ENCODE data around the gene TIMM22. TPM values are rescaled to one million over a fixed set of nuclear protein-coding genes. Genes with fewer than 3 reads are reported as not detected.

TIMM22 gene
- total RNA-seq, 5 donors from 2014 or later (not counting 1 experiment from before 2014, with no cell fraction given): 8.9 to 13.2 (median 11.4) TPM

GRCh38 chr17:953767-954166, 43.2 kb upstream of the TIMM22 start:
- ATAC-seq (replicated peaks in 1 of 4): no peak
- no peaks in the 10 kb centered on the region for H3K4me1 Mint-ChIP-seq

GRCh38 chr17:954431-955164, 42.3 kb upstream of the TIMM22 start:
- DNase-seq: no peak
- 70% methylated on average over 12 of the region's 23 CpGs for WGBS (ENCODE audit: insufficient coverage)
- H3K27me3 Mint-ChIP-seq: peaks cover 18% of the 10 kb centered on the region in 2 donors
- H3K27ac ChIP-seq (ENCODE audit: low read length): no peak overlapping the region
- no peaks in the 10 kb centered on the region for H3K36me3 Mint-ChIP-seq
- no peak overlapping the region for H3K4me3 Mint-ChIP-seq
- H3K36me3 ChIP-seq (ENCODE audit: control insufficient read depth in 2 of 2, extremely low read depth in 1 of 2, insufficient read depth in 1 of 2, low read length in 1 of 2): no peaks in the 10 kb centered on the region
- no peak for ATAC-seq (replicated peaks in 1 of 4)
- ChIA-PET POLR2A (no interaction called here), CTCF (no interaction called here)
- H3K4me3 ChIP-seq (ENCODE audit: control insufficient read depth in 1 of 2, extremely low read depth in 1 of 2, low read length in 1 of 2): no peak overlapping the region
- H3K4me1 ChIP-seq (ENCODE audit: control insufficient read depth in 1 of 2, extremely low read depth in 1 of 2, insufficient read depth in 2 of 2, low read length in 2 of 2): peaks cover 0 to 7% of the 10 kb centered on the region in 2 experiments
- H3K27me3 ChIP-seq (replicated peaks in 1 of 2; ENCODE audit: control insufficient read depth in 2 of 2, extremely low read depth in 1 of 2, insufficient read depth in 2 of 2, low read length in 1 of 2): peaks cover 2 to 33% of the 10 kb centered on the region in 2 experiments
- H3K27ac Mint-ChIP-seq: no peak overlapping the region
- no peaks in the 10 kb centered on the region for H3K4me1 Mint-ChIP-seq
- H3K9me3 ChIP-seq: no peaks in the 10 kb centered on the region
- H3K9me3 Mint-ChIP-seq: no peaks in the 10 kb centered on the region

More at GRCh38 chr17:953767-954166, 43.2 kb upstream of the TIMM22 start:
- Histone ChIP-seq H3K27me3 (replicated peaks in 1 of 2; ENCODE audit: control insufficient read depth in 2 of 2, extremely low read depth in 1 of 2, insufficient read depth in 2 of 2, low read length in 1 of 2) (peaks cover 2 to 31% of the 10 kb centered on the region in 2 experiments), H3K27ac (ENCODE audit: low read length) (no peak overlapping the region), H3K4me1 (ENCODE audit: control insufficient read depth in 1 of 2, extremely low read depth in 1 of 2, insufficient read depth in 2 of 2, low read length in 2 of 2) (peaks cover 0 to 7% of the 10 kb centered on the region in 2 experiments), H3K4me3 (ENCODE audit: control insufficient read depth in 1 of 2, extremely low read depth in 1 of 2, low read length in 1 of 2) (no peak overlapping the region), H3K36me3 (ENCODE audit: control insufficient read depth in 2 of 2, extremely low read depth in 1 of 2, insufficient read depth in 1 of 2, low read length in 1 of 2) (no peaks in the 10 kb centered on the region), H3K9me3 (no peaks in the 10 kb centered on the region)
- H3K9me3 Mint-ChIP-seq: no peaks in the 10 kb centered on the region
- no peaks in the 10 kb centered on the region for H3K36me3 Mint-ChIP-seq
- H3K27ac Mint-ChIP-seq: no peak overlapping the region
- H3K27me3 Mint-ChIP-seq: peaks cover 17 to 18% of the 10 kb centered on the region in 2 donors
- ChIA-PET CTCF (no interaction called here), POLR2A (no interaction called here)
- DNase-seq: no peak
- WGBS (ENCODE audit: insufficient coverage): 91% methylated on average over 16 of the region's 16 CpGs
- no peak overlapping the region for H3K4me3 Mint-ChIP-seq

- Mint-ChIP-seq H3K4me3 (no peak overlapping the region), H3K4me1 (no peaks in the 10 kb centered on the region), H3K27ac (no peak overlapping the region), H3K36me3 (no peaks in the 10 kb centered on the region), H3K27me3 (peaks cover 10 to 12% of the 10 kb centered on the region in 2 donors), H3K9me3 (no peaks in the 10 kb centered on the region)
- Histone ChIP-seq H3K36me3 (ENCODE audit: control insufficient read depth in 2 of 2, extremely low read depth in 1 of 2, insufficient read depth in 1 of 2, low read length in 1 of 2) (no peaks in the 10 kb centered on the region), H3K27me3 (replicated peaks in 1 of 2; ENCODE audit: control insufficient read depth in 2 of 2, extremely low read depth in 1 of 2, insufficient read depth in 2 of 2, low read length in 1 of 2) (peaks cover 0 to 16% of the 10 kb centered on the region in 2 experiments), H3K27ac (ENCODE audit: low read length) (no peak overlapping the region), H3K4me3 (ENCODE audit: control insufficient read depth in 1 of 2, extremely low read depth in 1 of 2, low read length in 1 of 2) (no peak overlapping the region), H3K4me1 (ENCODE audit: control insufficient read depth in 1 of 2, extremely low read depth in 1 of 2, insufficient read depth in 2 of 2, low read length in 2 of 2) (peaks cover 0 to 2% of the 10 kb centered on the region in 2 experiments), H3K9me3 (no peaks in the 10 kb centered on the region)
- ATAC-seq (replicated peaks in 1 of 4) (no peak), DNase-seq (no peak)
- CTCF ChIA-PET: no interaction called here
- POLR2A ChIA-PET: no interaction called here
- 58% methylated on average over 2 of the region's 8 CpGs for WGBS (ENCODE audit: insufficient coverage)
Measured at GRCh38 chr17:956905-957304, 40.0 kb upstream of the TIMM22 start.

GRCh38 chr17:957856-958421, 39.0 kb upstream of the TIMM22 start:
- peaks cover 0 to 15% of the 10 kb centered on the region in 2 experiments for H3K27me3 ChIP-seq (replicated peaks in 1 of 2; ENCODE audit: control insufficient read depth in 2 of 2, extremely low read depth in 1 of 2, insufficient read depth in 2 of 2, low read length in 1 of 2)
- no peak for DNase-seq
- CTCF ChIA-PET: no interaction called here
- H3K4me1 Mint-ChIP-seq: no peaks in the 10 kb centered on the region
- H3K4me3 ChIP-seq (ENCODE audit: control insufficient read depth in 1 of 2, extremely low read depth in 1 of 2, low read length in 1 of 2): no peak overlapping the region
- H3K27ac ChIP-seq (ENCODE audit: low read length): no peak overlapping the region
- WGBS (ENCODE audit: insufficient coverage): 82% methylated on average over 20 of the region's 20 CpGs
- no peak overlapping the region for H3K4me3 Mint-ChIP-seq
- H3K36me3 ChIP-seq (ENCODE audit: control insufficient read depth in 2 of 2, extremely low read depth in 1 of 2, insufficient read depth in 1 of 2, low read length in 1 of 2): no peaks in the 10 kb centered on the region
- no peaks in the 10 kb centered on the region for H3K9me3 Mint-ChIP-seq
- H3K4me1 ChIP-seq (ENCODE audit: control insufficient read depth in 1 of 2, extremely low read depth in 1 of 2, insufficient read depth in 2 of 2, low read length in 2 of 2): no peaks in the 10 kb centered on the region
- H3K27me3 Mint-ChIP-seq: peaks cover 11 to 12% of the 10 kb centered on the region in 2 donors
- no peak overlapping the region for H3K27ac Mint-ChIP-seq
- no peak for ATAC-seq (replicated peaks in 1 of 4)
- POLR2A ChIA-PET: no interaction called here
- H3K36me3 Mint-ChIP-seq: no peaks in the 10 kb centered on the region
- no peaks in the 10 kb centered on the region for H3K9me3 ChIP-seq

- H3K4me3 Mint-ChIP-seq: no peak overlapping the region
- H3K27me3 Mint-ChIP-seq: peaks cover 11 to 14% of the 10 kb centered on the region in 2 donors
- Histone ChIP-seq H3K9me3 (no peaks in the 10 kb centered on the region), H3K4me1 (ENCODE audit: control insufficient read depth in 1 of 2, extremely low read depth in 1 of 2, insufficient read depth in 2 of 2, low read length in 2 of 2) (no peaks in the 10 kb centered on the region), H3K27ac (ENCODE audit: low read length) (no peak overlapping the region), H3K36me3 (ENCODE audit: control insufficient read depth in 2 of 2, extremely low read depth in 1 of 2, insufficient read depth in 1 of 2, low read length in 1 of 2) (no peaks in the 10 kb centered on the region), H3K27me3 (replicated peaks in 1 of 2; ENCODE audit: control insufficient read depth in 2 of 2, extremely low read depth in 1 of 2, insufficient read depth in 2 of 2, low read length in 1 of 2) (peaks cover 0 to 19% of the 10 kb centered on the region in 2 experiments), H3K4me3 (ENCODE audit: control insufficient read depth in 1 of 2, extremely low read depth in 1 of 2, low read length in 1 of 2) (no peak overlapping the region)
- H3K9me3 Mint-ChIP-seq: no peaks in the 10 kb centered on the region
- H3K27ac Mint-ChIP-seq: no peak overlapping the region
- ATAC-seq (replicated peaks in 1 of 4): no peak
- no peak for DNase-seq
- ChIA-PET CTCF (no interaction called here), POLR2A (no interaction called here)
- WGBS (ENCODE audit: insufficient coverage): 82% methylated on average over 24 of the region's 31 CpGs
- no peaks in the 10 kb centered on the region for H3K36me3 Mint-ChIP-seq
- H3K4me1 Mint-ChIP-seq: no peaks in the 10 kb centered on the region
Measured at GRCh38 chr17:958712-959451, 38.0 kb upstream of the TIMM22 start.

GRCh38 chr17:962166-962565, 34.8 kb upstream of the TIMM22 start:
- CTCF ChIA-PET: no interaction called here
- Histone ChIP-seq H3K4me1 (ENCODE audit: control insufficient read depth in 1 of 2, extremely low read depth in 1 of 2, insufficient read depth in 2 of 2, low read length in 2 of 2) (no peaks in the 10 kb centered on the region), H3K36me3 (ENCODE audit: control insufficient read depth in 2 of 2, extremely low read depth in 1 of 2, insufficient read depth in 1 of 2, low read length in 1 of 2) (no peaks in the 10 kb centered on the region), H3K4me3 (ENCODE audit: control insufficient read depth in 1 of 2, extremely low read depth in 1 of 2, low read length in 1 of 2) (no peak overlapping the region), H3K9me3 (no peaks in the 10 kb centered on the region), H3K27ac (ENCODE audit: low read length) (no peak overlapping the region), H3K27me3 (replicated peaks in 1 of 2; ENCODE audit: control insufficient read depth in 2 of 2, extremely low read depth in 1 of 2, insufficient read depth in 2 of 2, low read length in 1 of 2) (peaks cover 0 to 40% of the 10 kb centered on the region in 2 experiments)
- no peaks in the 10 kb centered on the region for H3K36me3 Mint-ChIP-seq
- ATAC-seq (replicated peaks in 1 of 4): no peak
- H3K4me1 Mint-ChIP-seq: no peaks in the 10 kb centered on the region
- POLR2A ChIA-PET: no interaction called here
- no CpG with 5 or more reads among the region's 8 CpGs for WGBS (ENCODE audit: insufficient coverage)
- no peak overlapping the region for H3K4me3 Mint-ChIP-seq
- H3K9me3 Mint-ChIP-seq: no peaks in the 10 kb centered on the region
- no peak overlapping the region for H3K27ac Mint-ChIP-seq
- H3K27me3 Mint-ChIP-seq: peaks cover 16 to 26% of the 10 kb centered on the region in 2 donors
- DNase-seq: no peak

Measured in T-cell (primary cell).